ENCODE results near the gene ATF7.

- TF ChIP-seq, protein P1, sequence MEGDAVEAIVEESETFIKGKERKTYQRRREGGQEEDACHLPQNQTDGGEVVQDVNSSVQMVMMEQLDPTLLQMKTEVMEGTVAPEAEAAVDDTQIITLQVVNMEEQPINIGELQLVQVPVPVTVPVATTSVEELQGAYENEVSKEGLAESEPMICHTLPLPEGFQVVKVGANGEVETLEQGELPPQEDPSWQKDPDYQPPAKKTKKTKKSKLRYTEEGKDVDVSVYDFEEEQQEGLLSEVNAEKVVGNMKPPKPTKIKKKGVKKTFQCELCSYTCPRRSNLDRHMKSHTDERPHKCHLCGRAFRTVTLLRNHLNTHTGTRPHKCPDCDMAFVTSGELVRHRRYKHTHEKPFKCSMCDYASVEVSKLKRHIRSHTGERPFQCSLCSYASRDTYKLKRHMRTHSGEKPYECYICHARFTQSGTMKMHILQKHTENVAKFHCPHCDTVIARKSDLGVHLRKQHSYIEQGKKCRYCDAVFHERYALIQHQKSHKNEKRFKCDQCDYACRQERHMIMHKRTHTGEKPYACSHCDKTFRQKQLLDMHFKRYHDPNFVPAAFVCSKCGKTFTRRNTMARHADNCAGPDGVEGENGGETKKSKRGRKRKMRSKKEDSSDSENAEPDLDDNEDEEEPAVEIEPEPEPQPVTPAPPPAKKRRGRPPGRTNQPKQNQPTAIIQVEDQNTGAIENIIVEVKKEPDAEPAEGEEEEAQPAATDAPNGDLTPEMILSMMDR (IDR thresholded peaks at IDR 0.05; ENCODE audit: insufficient read depth, low read length) = no peak
- TF ChIP-seq GABPA (IDR thresholded peaks at IDR 0.05; ENCODE audit: low read depth) (no peak), POLR2AphosphoS5 (IDR thresholded peaks at IDR 0.05; ENCODE audit: low read depth) (no peak), REST (IDR thresholded peaks at IDR 0.05; ENCODE audit: insufficient replicate concordance, low read depth) (no peak)
These were observed 159.5 kb downstream of the ATF7 start for GRCh38 chr12:53466640-53467039.

All from HL-60 (cell line).